Gastrocnemius medialis (tissue), 4 donors: ENCODE measurements around the gene HECA. TPM values are rescaled to one million over a fixed set of nuclear protein-coding genes. Genes with fewer than 3 reads are reported as not detected.

Source experiments
- ATAC-seq, 2 donors: fragments of 150-250 bp; one replicate each; pipeline ENCODE4 v1.9.1; 2016
- DNase-seq, 2 donors: peaks; one replicate each; pipeline ENCODE4 v3.0.0-alpha.2; 2019
- H3K27ac ChIP-seq, 4 donors: fragments of 200-600 bp; sonication (generic); 1 replicate in 1 of 4; 2 replicates in 3 of 4; pipeline ENCODE4 v1.5.1; 2016 to 2018; ENCODE audit warnings: mild to moderate bottlenecking in 2 of 4, moderate library complexity in 1 of 4
- H3K27me3 ChIP-seq, 3 donors: fragments of 200-600 bp; sonication (generic) in 2 of 3; 1 replicate in 1 of 3; 2 replicates in 2 of 3; pipeline versions ENCODE4 v1.5.1 to v1.6.0; 2016 to 2019; ENCODE audit warnings: mild to moderate bottlenecking in 1 of 3, moderate library complexity in 1 of 3
- H3K36me3 ChIP-seq, 2 donors: fragments of 200-600 bp; sonication (generic) in 1 of 2; one replicate each; pipeline ENCODE4 v1.5.1; 2017 to 2018
- H3K4me1 ChIP-seq, 2 donors: fragments of 200-600 bp; sonication (generic) in 1 of 2; one replicate each; pipeline ENCODE4 v1.5.1; 2016 to 2017; ENCODE audit warnings: mild to moderate bottlenecking in 2 of 2
- H3K4me3 ChIP-seq, 4 donors: fragments of 200-600 bp; sonication (generic) in 3 of 4; 1 replicate in 1 of 4; 2 replicates in 3 of 4; pipeline ENCODE4 v1.5.1; 2016 to 2019; ENCODE audit warnings: mild to moderate bottlenecking in 2 of 4
- H3K9me3 ChIP-seq, 3 donors: fragments of 200-600 bp; sonication (generic) in 2 of 3; 1 replicate in 1 of 3; 2 replicates in 2 of 3; pipeline ENCODE4 v1.5.1; 2016 to 2019
- POLR2A ChIP-seq, 2 donors: fragments of 450-650 bp; IDR thresholded peaks; one replicate each; pipeline ENCODE4 v1.6.1; 2017; ENCODE audit warnings: antibody characterized with exemption in 2 of 2, mild to moderate bottlenecking in 2 of 2, moderate library complexity in 2 of 2
- in situ Hi-C, 4 donors: fragments of 200-750 bp; cut with MboI; loops; one replicate each; pipeline versions ENCODE4 v1.15.0 to v1.8.0; 2017; ENCODE audit warnings: low sequenced_read_pairs in 4 of 4
- intact Hi-C: fragments of 100-400 bp; cut with DNase I; formaldehyde crosslinking; loops from one replicate; pipeline ENCODE4 v1.15.1; 2023; ENCODE audit warnings: low total_unique reads
- total RNA-seq, 4 donors: library from RNA; depleted of rRNA; stranded (reverse); fragments of >200 nt; gene quantifications; one replicate each; pipeline versions ENCODE4 v1.1.0 to v1.2.3, GENCODE V29; 2016
- TF ChIP-seq, protein P1 (sequence below), 5 experiments: fragments of 450-650 bp in 3 of 5; fragments of 200-600 bp in 2 of 5; sonication (generic) in 2 of 5; IDR thresholded peaks in 4 of 5; conservative IDR thresholded peaks in 1 of 5; 1 replicate in 4 of 5; 2 replicates in 1 of 5; pipeline ENCODE4 v1.5.1; 2016 to 2019; ENCODE audit warnings: antibody characterized with exemption in 5 of 5, mild to moderate bottlenecking in 3 of 5, moderate library complexity in 3 of 5

HECA gene
- total RNA-seq, 4 donors from 2014 or later, result 34.5 to 59.1 (median 47.2) TPM

DNA sequence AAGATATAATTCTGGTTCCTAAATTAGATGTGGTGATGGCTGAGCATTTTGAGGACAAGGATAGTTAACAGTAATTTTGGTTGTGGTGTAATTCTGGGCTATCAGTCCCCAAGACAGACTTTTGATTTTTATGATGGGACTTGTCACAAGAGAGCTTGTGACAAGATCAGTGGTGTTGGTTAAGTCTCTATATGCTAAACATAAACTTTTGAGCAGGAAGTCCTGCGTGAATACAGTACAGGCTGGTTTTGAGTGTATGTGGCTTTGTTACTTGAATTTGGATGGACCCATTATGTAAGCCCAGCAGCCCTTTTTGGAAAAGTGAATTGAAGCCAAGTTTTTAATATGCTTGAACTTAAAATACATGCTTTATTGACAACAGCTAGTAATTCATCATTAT, 38.9 kb downstream of the HECA start:
- H3K4me3 ChIP-seq, result no peak overlapping the region
- H3K4me1 ChIP-seq, result no peaks in the 10 kb centered on the region
- TF ChIP-seq POLR2A (IDR thresholded peaks at IDR 0.05), result no peak
- TF ChIP-seq, protein P1, sequence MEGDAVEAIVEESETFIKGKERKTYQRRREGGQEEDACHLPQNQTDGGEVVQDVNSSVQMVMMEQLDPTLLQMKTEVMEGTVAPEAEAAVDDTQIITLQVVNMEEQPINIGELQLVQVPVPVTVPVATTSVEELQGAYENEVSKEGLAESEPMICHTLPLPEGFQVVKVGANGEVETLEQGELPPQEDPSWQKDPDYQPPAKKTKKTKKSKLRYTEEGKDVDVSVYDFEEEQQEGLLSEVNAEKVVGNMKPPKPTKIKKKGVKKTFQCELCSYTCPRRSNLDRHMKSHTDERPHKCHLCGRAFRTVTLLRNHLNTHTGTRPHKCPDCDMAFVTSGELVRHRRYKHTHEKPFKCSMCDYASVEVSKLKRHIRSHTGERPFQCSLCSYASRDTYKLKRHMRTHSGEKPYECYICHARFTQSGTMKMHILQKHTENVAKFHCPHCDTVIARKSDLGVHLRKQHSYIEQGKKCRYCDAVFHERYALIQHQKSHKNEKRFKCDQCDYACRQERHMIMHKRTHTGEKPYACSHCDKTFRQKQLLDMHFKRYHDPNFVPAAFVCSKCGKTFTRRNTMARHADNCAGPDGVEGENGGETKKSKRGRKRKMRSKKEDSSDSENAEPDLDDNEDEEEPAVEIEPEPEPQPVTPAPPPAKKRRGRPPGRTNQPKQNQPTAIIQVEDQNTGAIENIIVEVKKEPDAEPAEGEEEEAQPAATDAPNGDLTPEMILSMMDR (IDR thresholded peaks at IDR 0.05 in 4 of 5, conservative IDR thresholded peaks at IDR 0.05 in 1 of 5), result no peak
- no peaks in the 10 kb centered on the region for H3K27me3 ChIP-seq
- no peak for DNase-seq
- in situ Hi-C loops, result no loop called here
- intact Hi-C loops, result no loop called here
- peaks cover 0 to 27% of the 10 kb centered on the region in 2 donors for H3K36me3 ChIP-seq
- no peaks in the 10 kb centered on the region for H3K9me3 ChIP-seq
- H3K27ac ChIP-seq, result no peak overlapping the region
- ATAC-seq, result no peak

DNA sequence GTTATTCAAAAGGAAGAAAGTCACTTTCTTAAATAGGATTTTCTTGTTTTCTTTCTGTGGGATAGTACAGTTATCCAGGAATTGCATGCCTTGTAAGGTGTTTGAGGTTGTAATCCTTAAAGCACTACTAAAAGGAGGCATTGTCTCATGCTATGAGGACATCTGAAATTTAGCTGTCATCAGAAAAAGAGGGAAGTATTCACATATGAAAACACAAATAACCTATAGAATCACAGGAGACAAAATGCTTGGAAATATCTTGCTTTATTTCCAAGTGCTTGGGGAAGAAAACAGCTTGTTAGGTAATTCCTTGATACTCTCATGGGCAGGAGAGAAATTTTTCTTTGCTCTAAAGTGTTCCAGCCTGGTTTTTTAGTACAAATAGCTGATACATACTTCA, 40.1 kb downstream of the HECA start:
- Histone ChIP-seq H3K27me3 (no peaks in the 10 kb centered on the region), H3K9me3 (no peaks in the 10 kb centered on the region), H3K36me3 (peaks cover 0 to 32% of the 10 kb centered on the region in 2 donors), H3K27ac (no peak overlapping the region), H3K4me3 (no peak overlapping the region), H3K4me1 (no peaks in the 10 kb centered on the region)
- ATAC-seq (no peak), DNase-seq (no peak)
- in situ Hi-C loops, result no loop called here
- intact Hi-C loops, result no loop called here
- TF ChIP-seq POLR2A (IDR thresholded peaks at IDR 0.05), result no peak

DNA sequence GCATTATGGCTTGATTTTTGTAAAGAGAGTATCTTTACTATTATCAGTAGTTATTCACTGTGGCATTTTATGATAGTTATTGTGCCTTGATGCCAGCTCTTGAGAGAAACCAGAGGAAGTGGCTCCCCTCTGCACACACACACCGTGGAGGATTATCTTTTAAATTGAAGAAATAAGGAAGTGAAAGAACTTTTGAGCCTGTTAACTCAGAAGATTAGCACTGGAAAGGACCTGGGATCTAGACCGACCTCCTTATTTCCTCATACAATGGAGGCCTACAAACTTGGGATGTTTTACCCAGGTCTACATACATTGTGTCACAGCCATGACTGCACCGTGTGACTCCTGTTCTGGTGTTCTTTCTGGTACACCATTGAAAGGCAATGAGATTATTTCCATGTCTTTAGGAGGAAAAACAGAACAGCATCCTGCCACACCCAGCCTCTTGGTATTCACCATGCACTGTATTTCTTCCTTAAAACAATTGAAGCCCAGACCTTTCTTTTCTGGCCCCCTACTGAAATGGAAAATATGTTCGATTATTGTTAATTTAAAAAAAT, 40.6 kb downstream of the HECA start:
- in situ Hi-C loops, result no loop called here

DNA sequence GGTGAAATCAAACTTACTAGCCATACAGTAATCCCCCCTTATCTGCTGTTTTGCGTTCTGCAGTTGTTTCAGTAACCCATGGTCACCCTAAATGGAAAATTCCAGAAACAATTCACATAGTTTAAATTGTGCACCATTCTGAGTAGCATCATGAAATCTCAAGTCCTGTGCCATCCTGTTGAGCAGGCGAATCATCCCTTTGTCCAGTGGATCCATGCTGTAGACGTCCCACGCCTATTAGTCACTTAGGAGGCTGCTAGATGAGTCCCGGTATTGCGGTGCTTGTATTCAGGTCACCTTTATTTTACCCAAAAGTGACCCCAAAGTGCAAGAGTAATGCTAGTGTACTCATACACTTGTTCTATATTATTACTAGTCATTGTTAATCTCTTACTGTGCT, 46.4 kb downstream of the HECA start:
- ATAC-seq, result no peak
- Histone ChIP-seq H3K36me3 (peaks cover 0 to 28% of the 10 kb centered on the region in 2 donors), H3K9me3 (no peaks in the 10 kb centered on the region), H3K27me3 (no peaks in the 10 kb centered on the region), H3K4me1 (no peaks in the 10 kb centered on the region), H3K27ac (no peak overlapping the region), H3K4me3 (no peak overlapping the region)
- DNase-seq, result no peak
- in situ Hi-C loops (no loop called here), intact Hi-C loops (no loop called here)
- TF ChIP-seq POLR2A (IDR thresholded peaks at IDR 0.05), result no peak

More for the DNA sequence above, 40.6 kb downstream of the HECA start:
- ATAC-seq (no peak), DNase-seq (no peak)
- H3K4me1 ChIP-seq, result no peaks in the 10 kb centered on the region
- H3K9me3 ChIP-seq, result no peaks in the 10 kb centered on the region
- TF ChIP-seq, protein P1 (IDR thresholded peaks at IDR 0.05 in 4 of 5, conservative IDR thresholded peaks at IDR 0.05 in 1 of 5), result no peak
- TF ChIP-seq POLR2A (IDR thresholded peaks at IDR 0.05), result no peak
- intact Hi-C loops, result no loop called here
- H3K27me3 ChIP-seq, result no peaks in the 10 kb centered on the region
- no peak overlapping the region for H3K27ac ChIP-seq
- H3K4me3 ChIP-seq, result no peak overlapping the region
- H3K36me3 ChIP-seq, result peaks cover 0 to 36% of the 10 kb centered on the region in 2 donors

DNA sequence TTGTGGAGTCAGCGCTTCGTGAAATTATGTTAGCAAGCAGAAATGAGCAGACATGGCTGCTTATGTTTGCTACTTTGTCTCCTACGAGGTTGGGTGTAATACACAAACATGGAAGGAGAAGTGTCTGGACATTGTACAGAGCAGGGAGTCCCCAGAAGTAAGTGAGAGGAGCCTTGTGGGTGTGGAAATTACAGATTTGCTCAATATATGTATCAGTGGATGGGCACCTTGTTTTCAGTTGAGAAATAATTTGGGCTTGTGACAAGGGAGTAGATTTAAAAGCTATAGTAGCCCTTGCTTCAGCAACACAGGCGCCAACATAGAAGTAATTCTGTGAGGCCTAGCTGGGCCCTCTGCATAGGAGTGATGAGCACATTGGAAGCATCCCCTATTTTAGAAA, 49.2 kb downstream of the HECA start:
- no peak overlapping the region for H3K27ac ChIP-seq
- DNase-seq (no peak), ATAC-seq (no peak)
- no peaks in the 10 kb centered on the region for H3K27me3 ChIP-seq
- no peak for TF ChIP-seq POLR2A (IDR thresholded peaks at IDR 0.05)
- TF ChIP-seq, protein P1 (IDR thresholded peaks at IDR 0.05 in 4 of 5, conservative IDR thresholded peaks at IDR 0.05 in 1 of 5), result no peak
- H3K4me1 ChIP-seq, result no peaks in the 10 kb centered on the region
- H3K36me3 ChIP-seq, result peaks cover 0 to 10% of the 10 kb centered on the region in 2 donors
- H3K9me3 ChIP-seq, result no peaks in the 10 kb centered on the region
- H3K4me3 ChIP-seq, result no peak overlapping the region
- in situ Hi-C loops (no loop called here), intact Hi-C loops (no loop called here)

DNA sequence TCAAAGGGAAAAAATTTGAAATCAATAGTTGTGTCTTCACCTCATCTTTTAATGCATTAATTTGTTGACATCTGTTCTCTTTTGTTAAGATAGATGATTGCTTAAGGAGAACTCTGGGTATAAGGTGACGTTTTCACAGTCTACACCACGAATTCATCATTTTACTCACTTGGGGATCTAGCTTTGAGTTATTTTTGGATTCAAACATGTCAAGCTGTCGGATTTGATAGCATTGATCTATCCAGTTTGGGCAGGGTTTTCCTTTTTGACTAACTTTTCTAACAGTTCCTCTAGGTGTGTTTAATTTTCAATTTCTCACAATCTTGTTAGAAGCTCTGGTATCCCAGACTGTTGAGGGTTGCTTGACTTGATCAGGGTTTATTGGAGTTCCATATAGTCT, 49.6 kb downstream of the HECA start:
- Histone ChIP-seq H3K27ac (no peak overlapping the region), H3K4me1 (no peaks in the 10 kb centered on the region), H3K9me3 (no peaks in the 10 kb centered on the region), H3K27me3 (no peaks in the 10 kb centered on the region), H3K4me3 (no peak overlapping the region), H3K36me3 (peaks cover 0 to 10% of the 10 kb centered on the region in 2 donors)
- TF ChIP-seq, protein P1 (IDR thresholded peaks at IDR 0.05 in 4 of 5, conservative IDR thresholded peaks at IDR 0.05 in 1 of 5), result no peak
- no peak for TF ChIP-seq POLR2A (IDR thresholded peaks at IDR 0.05)
- in situ Hi-C loops (no loop called here), intact Hi-C loops (no loop called here)
- DNase-seq (no peak), ATAC-seq (no peak)
